Omental fat pad (tissue), 4 donors: ENCODE data around the gene DCTPP1. TPM values are rescaled to one million over a fixed set of nuclear protein-coding genes. Genes with fewer than 3 reads are reported as not detected.
"Not testable (repeated sequence)": the region's sequence is repeated elsewhere in the genome, so short reads cannot be mapped to it uniquely, and the experiment has no call there.

Experiments
- ATAC-seq: fragments of 150-250 bp; one replicate; pipeline ENCODE4 v1.9.1; 2016; ENCODE audit warnings: mild to moderate bottlenecking, moderate library complexity; ENCODE audit not compliant: low FRiP score
- DNase-seq: peaks from one replicate; pipeline ENCODE4 v3.0.0-alpha.2; 2019; ENCODE audit warnings: low spot score
- CTCF ChIP-seq, 3 donors: fragments of 450-650 bp; IDR thresholded peaks; one replicate each; pipeline ENCODE4 v1.5.1; 2016 to 2017; ENCODE audit warnings: antibody characterized with exemption in 3 of 3, mild to moderate bottlenecking in 3 of 3, moderate library complexity in 2 of 3
- total RNA-seq, 4 donors: library from RNA; depleted of rRNA; stranded (reverse); fragments of >200 nt; gene quantifications; one replicate each; pipeline ENCODE4 v1.1.0, GENCODE V29; 2016

DCTPP1 gene
- total RNA-seq, 4 donors from 2014 or later = 9.8 to 24.0 (median 14.8) TPM

- ATAC-seq (no peak), DNase-seq (no peak)
- no peak for TF ChIP-seq CTCF (IDR thresholded peaks at IDR 0.05)
Measured at GRCh38 chr16:30457743-30458560, 28.1 kb upstream of the DCTPP1 start.

- no peak for TF ChIP-seq CTCF (IDR thresholded peaks at IDR 0.05)
- ATAC-seq (no peak), DNase-seq (no peak)
Measured at GRCh38 chr16:30457256-30457655, 27.4 kb upstream of the DCTPP1 start.

GRCh38 chr16:30456302-30456701, 26.5 kb upstream of the DCTPP1 start:
- DNase-seq = no peak
- TF ChIP-seq CTCF (IDR thresholded peaks at IDR 0.05) = no peak
- no peak for ATAC-seq

- not testable (repeated sequence) for DNase-seq, ATAC-seq
Measured at GRCh38 chr16:30452709-30453580, 23.1 kb upstream of the DCTPP1 start.

- no peak for TF ChIP-seq CTCF (IDR thresholded peaks at IDR 0.05)
- ATAC-seq (no peak), DNase-seq (no peak)
Measured at GRCh38 chr16:30449116-30449435, 19.2 kb upstream of the DCTPP1 start.

GRCh38 chr16:30447512-30448226, 17.8 kb upstream of the DCTPP1 start:
- TF ChIP-seq CTCF (IDR thresholded peaks at IDR 0.05) = no peak
- no peak for DNase-seq
- ATAC-seq = no peak

- ATAC-seq = no peak
- DNase-seq = no peak
- no peak for TF ChIP-seq CTCF (IDR thresholded peaks at IDR 0.05)
Measured at GRCh38 chr16:30446203-30446595, 16.4 kb upstream of the DCTPP1 start.
